ENCODE results near the gene APOL2. TPM values are rescaled to one million over a fixed set of nuclear protein-coding genes. Genes with fewer than 3 reads are reported as not detected.

Gene APOL2
- total RNA-seq, 1 experiment from 2014 or later = 44.6 TPM

Other genes with a start within 250 kb of the APOL2 start
- gene RBFOX2, start 210.7 kb downstream of the APOL2 start, total RNA-seq (2014; rRNA removed) = 97.6 and 116 TPM in 2 replicates
- 1.5 and 3.2 TPM in 2 replicates for gene APOL3, start 78.8 kb downstream of the APOL2 start, total RNA-seq (2014; rRNA removed)
- 0.17 TPM in 1 of 2 replicates, not detected in the other for gene APOL4, start 37.7 kb downstream of the APOL2 start, total RNA-seq (2014; rRNA removed)
- 1.4 and 1.7 TPM in 2 replicates for gene APOL1, start 13.6 kb upstream of the APOL2 start, total RNA-seq (2014; rRNA removed)
- 481 and 492 TPM in 2 replicates for gene MYH9, start 148.4 kb upstream of the APOL2 start, total RNA-seq (2014; rRNA removed)
- 34.4 and 38.9 TPM in 2 replicates for gene TXN2, start 242.1 kb upstream of the APOL2 start, total RNA-seq (2014; rRNA removed)